ENCODE results near the gene EFNB1. TPM values are rescaled to one million over a fixed set of nuclear protein-coding genes. Genes with fewer than 3 reads are reported as not detected.

Gene EFNB1
- total RNA-seq, 1 experiment from 2014 or later: 31.1 TPM

GRCh38 chrX:68881911-68882310 is 53.1 kb downstream of the EFNB1 start:
- Histone ChIP-seq H3K79me2 (ENCODE audit: low read depth) (no peaks in the 10 kb centered on the region), H3K36me3 (ENCODE audit: low read depth) (no peaks in the 10 kb centered on the region), H3K9me2 (ENCODE audit: insufficient read depth) (no peaks in the 10 kb centered on the region), H4K20me1 (ENCODE audit: insufficient read depth) (no peaks in the 10 kb centered on the region), H3K4me1 (replicated peaks; ENCODE audit: insufficient read depth) (no peaks in the 10 kb centered on the region), H3K27me3 (ENCODE audit: insufficient read depth, low read depth) (peaks cover 13% of the 10 kb centered on the region), H3K4me2 (no peak overlapping the region), H3K9me3 (ENCODE audit: insufficient read depth, low read depth) (no peaks in the 10 kb centered on the region), H3F3A (ENCODE audit: insufficient read depth, low read depth) (no peaks in the 10 kb centered on the region), H3K27ac (no peak overlapping the region), H3K4me3 (no peak overlapping the region), H2AFZ (no peak overlapping the region)
- intact Hi-C loops (cut with micrococcal nuclease; ENCODE audit: unreplicated experiment): no loop called here
- ChIA-PET POLR2A (ENCODE audit: unreplicated experiment) (no interaction called here), CTCF (no interaction called here)
- DNase-seq: no peak
- BruUV-seq (replicated peaks): no TSS peak
- TF ChIP-seq CTCF (conservative IDR thresholded peaks at IDR 0.05) (no peak), EZH2 (IDR thresholded peaks at IDR 0.05; ENCODE audit: low read depth) (no peak)

GRCh38 chrX:68883800-68884199 is 55.0 kb downstream of the EFNB1 start:
- CTCF ChIA-PET: no interaction called here
- POLR2A ChIA-PET (ENCODE audit: unreplicated experiment): no interaction called here
- BruUV-seq (replicated peaks): no TSS peak

GRCh38 chrX:68889249-68889648 is 60.4 kb downstream of the EFNB1 start:
- CTCF ChIA-PET: no interaction called here

More at GRCh38 chrX:68883800-68884199, 55.0 kb downstream of the EFNB1 start:
- TF ChIP-seq EZH2 (IDR thresholded peaks at IDR 0.05; ENCODE audit: low read depth): no peak
- H3K27ac ChIP-seq: no peak overlapping the region
- H3K4me1 ChIP-seq (replicated peaks; ENCODE audit: insufficient read depth): no peaks in the 10 kb centered on the region
- H3K4me3 ChIP-seq: no peak overlapping the region
- DNase-seq: no peak
- peaks cover 32% of the 10 kb centered on the region for H3K27me3 ChIP-seq (ENCODE audit: insufficient read depth, low read depth)
- H2AFZ ChIP-seq: no peak overlapping the region
- no peaks in the 10 kb centered on the region for H4K20me1 ChIP-seq (ENCODE audit: insufficient read depth)
- intact Hi-C loops (cut with micrococcal nuclease; ENCODE audit: unreplicated experiment): no loop called here
- H3K9me3 ChIP-seq (ENCODE audit: insufficient read depth, low read depth): no peaks in the 10 kb centered on the region
- no peaks in the 10 kb centered on the region for H3K79me2 ChIP-seq (ENCODE audit: low read depth)
- H3K4me2 ChIP-seq: no peak overlapping the region
- no peaks in the 10 kb centered on the region for H3F3A ChIP-seq (ENCODE audit: insufficient read depth, low read depth)
- no peaks in the 10 kb centered on the region for H3K9me2 ChIP-seq (ENCODE audit: insufficient read depth)
- H3K36me3 ChIP-seq (ENCODE audit: low read depth): no peaks in the 10 kb centered on the region

More at GRCh38 chrX:68889249-68889648, 60.4 kb downstream of the EFNB1 start:
- H2AFZ ChIP-seq: no peak overlapping the region
- no peaks in the 10 kb centered on the region for H3K9me3 ChIP-seq (ENCODE audit: insufficient read depth, low read depth)
- no peaks in the 10 kb centered on the region for H4K20me1 ChIP-seq (ENCODE audit: insufficient read depth)
- TF ChIP-seq EZH2 (IDR thresholded peaks at IDR 0.05; ENCODE audit: low read depth) (no peak), CTCF (conservative IDR thresholded peaks at IDR 0.05) (no peak)
- H3K36me3 ChIP-seq (ENCODE audit: low read depth): no peaks in the 10 kb centered on the region
- POLR2A ChIA-PET (ENCODE audit: unreplicated experiment): no interaction called here
- H3K4me3 ChIP-seq: no peak overlapping the region
- no peaks in the 10 kb centered on the region for H3K79me2 ChIP-seq (ENCODE audit: low read depth)
- no peak overlapping the region for H3K27ac ChIP-seq
- intact Hi-C loops (cut with micrococcal nuclease; ENCODE audit: unreplicated experiment): no loop called here
- H3K9me2 ChIP-seq (ENCODE audit: insufficient read depth): no peaks in the 10 kb centered on the region
- H3F3A ChIP-seq (ENCODE audit: insufficient read depth, low read depth): no peaks in the 10 kb centered on the region
- H3K4me2 ChIP-seq: no peak overlapping the region
- H3K4me1 ChIP-seq (replicated peaks; ENCODE audit: insufficient read depth): no peaks in the 10 kb centered on the region
- no peak for DNase-seq
- H3K27me3 ChIP-seq (ENCODE audit: insufficient read depth, low read depth): peaks cover 44% of the 10 kb centered on the region
- BruUV-seq (replicated peaks): no TSS peak

Other genes starting within 250 kb of the EFNB1 start
- 1.6 and 2.2 TPM in 2 replicates for gene STARD8, start 181.4 kb upstream of the EFNB1 start, total RNA-seq (2021)